ENCODE data around the gene ATG10.

The ATG10 gene

GRCh38 chr5:82197550-82197949 lies 225.7 kb downstream of the ATG10 start:
- Histone ChIP-seq H3K27ac (ENCODE audit: low read depth in 2 of 2, low read length in 2 of 2) (no peak overlapping the region), H3K9ac (ENCODE audit: low read depth in 1 of 2, low read length in 2 of 2) (no peak overlapping the region), H3K36me3 (ENCODE audit: control insufficient read depth in 2 of 2, insufficient read depth in 2 of 2, low read length in 2 of 2) (no peaks in the 10 kb centered on the region), H3K4me3 (ENCODE audit: low read length in 2 of 2) (no peak overlapping the region), H3K9me3 (ENCODE audit: control insufficient read depth in 2 of 2, low read length in 2 of 2) (no peaks in the 10 kb centered on the region), H3K4me1 (ENCODE audit: control insufficient read depth in 2 of 2, insufficient read depth in 2 of 2, low read length in 2 of 2) (no peaks in the 10 kb centered on the region), H3K27me3 (ENCODE audit: control insufficient read depth in 2 of 2, insufficient read depth in 2 of 2, low read length in 2 of 2) (no peaks in the 10 kb centered on the region)

DNA sequence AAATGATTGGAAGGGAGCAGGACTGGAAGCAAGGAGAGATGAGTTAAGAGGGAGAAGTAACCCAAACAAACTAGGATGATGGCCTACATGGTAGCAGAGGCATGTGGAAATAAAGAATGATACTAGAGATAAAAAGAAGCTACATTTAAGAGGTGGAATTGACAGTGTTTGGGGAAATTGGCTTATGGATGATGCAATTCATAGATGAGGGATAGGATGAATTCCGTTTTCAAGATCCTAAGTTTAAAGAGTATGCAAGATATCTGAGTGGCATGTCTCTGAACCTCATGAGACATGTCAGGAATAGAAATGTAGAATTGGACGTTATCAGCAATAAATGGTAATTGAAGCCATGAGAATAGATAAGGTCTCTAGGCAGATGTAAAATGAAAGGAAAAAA lies 232.7 kb downstream of the ATG10 start:
- H3K4me1 ChIP-seq (ENCODE audit: control insufficient read depth in 2 of 2, insufficient read depth in 2 of 2, low read length in 2 of 2), result no peaks in the 10 kb centered on the region
- H3K36me3 ChIP-seq (ENCODE audit: control insufficient read depth in 2 of 2, insufficient read depth in 2 of 2, low read length in 2 of 2), result no peaks in the 10 kb centered on the region
- no peak overlapping the region for H3K9ac ChIP-seq (ENCODE audit: low read depth in 1 of 2, low read length in 2 of 2)

DNA sequence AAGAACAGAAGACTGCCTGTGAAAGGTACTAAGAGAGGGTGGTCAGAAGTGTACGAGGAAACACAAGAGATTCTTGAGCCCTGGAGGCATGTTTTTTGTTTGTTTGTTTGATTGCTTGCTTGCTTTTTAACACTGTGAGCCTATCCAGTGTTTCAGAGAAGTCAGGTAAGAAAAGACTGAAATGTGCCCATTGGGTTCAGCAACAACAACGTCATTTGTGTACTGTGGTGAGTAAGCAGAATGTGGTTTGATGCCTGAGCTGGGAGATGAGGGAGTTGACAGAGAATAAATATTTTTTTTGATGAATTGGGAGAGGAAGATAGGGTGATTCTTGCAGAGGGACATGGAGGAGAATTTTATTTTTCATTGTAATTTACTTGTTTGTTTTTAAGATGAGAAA lies 233.2 kb downstream of the ATG10 start:
- H3K4me3 ChIP-seq (ENCODE audit: low read length in 2 of 2), result no peak overlapping the region
- no peak overlapping the region for H3K9ac ChIP-seq (ENCODE audit: low read depth in 1 of 2, low read length in 2 of 2)
- no peaks in the 10 kb centered on the region for H3K9me3 ChIP-seq (ENCODE audit: control insufficient read depth in 2 of 2, low read length in 2 of 2)
- no peaks in the 10 kb centered on the region for H3K27me3 ChIP-seq (ENCODE audit: control insufficient read depth in 2 of 2, insufficient read depth in 2 of 2, low read length in 2 of 2)
- H3K4me1 ChIP-seq (ENCODE audit: control insufficient read depth in 2 of 2, insufficient read depth in 2 of 2, low read length in 2 of 2), result no peaks in the 10 kb centered on the region
- H3K27ac ChIP-seq (ENCODE audit: low read depth in 2 of 2, low read length in 2 of 2), result no peak overlapping the region
- H3K36me3 ChIP-seq (ENCODE audit: control insufficient read depth in 2 of 2, insufficient read depth in 2 of 2, low read length in 2 of 2), result no peaks in the 10 kb centered on the region

More for the DNA sequence above, 232.7 kb downstream of the ATG10 start:
- Histone ChIP-seq H3K27ac (ENCODE audit: low read depth in 2 of 2, low read length in 2 of 2) (no peak overlapping the region), H3K9me3 (ENCODE audit: control insufficient read depth in 2 of 2, low read length in 2 of 2) (no peaks in the 10 kb centered on the region), H3K27me3 (ENCODE audit: control insufficient read depth in 2 of 2, insufficient read depth in 2 of 2, low read length in 2 of 2) (no peaks in the 10 kb centered on the region), H3K4me3 (ENCODE audit: low read length in 2 of 2) (no peak overlapping the region)

GRCh38 chr5:82208371-82208770 lies 236.5 kb downstream of the ATG10 start:
- no peaks in the 10 kb centered on the region for H3K4me1 ChIP-seq (ENCODE audit: control insufficient read depth in 2 of 2, insufficient read depth in 2 of 2, low read length in 2 of 2)
- H3K36me3 ChIP-seq (ENCODE audit: control insufficient read depth in 2 of 2, insufficient read depth in 2 of 2, low read length in 2 of 2), result no peaks in the 10 kb centered on the region
- H3K9me3 ChIP-seq (ENCODE audit: control insufficient read depth in 2 of 2, low read length in 2 of 2), result no peaks in the 10 kb centered on the region
- no peak overlapping the region for H3K27ac ChIP-seq (ENCODE audit: low read depth in 2 of 2, low read length in 2 of 2)
- H3K27me3 ChIP-seq (ENCODE audit: control insufficient read depth in 2 of 2, insufficient read depth in 2 of 2, low read length in 2 of 2), result no peaks in the 10 kb centered on the region
- no peak overlapping the region for H3K4me3 ChIP-seq (ENCODE audit: low read length in 2 of 2)
- no peak overlapping the region for H3K9ac ChIP-seq (ENCODE audit: low read depth in 1 of 2, low read length in 2 of 2)

- Histone ChIP-seq H3K4me3 (ENCODE audit: low read length in 2 of 2) (no peak overlapping the region), H3K4me1 (ENCODE audit: control insufficient read depth in 2 of 2, insufficient read depth in 2 of 2, low read length in 2 of 2) (no peaks in the 10 kb centered on the region), H3K27ac (ENCODE audit: low read depth in 2 of 2, low read length in 2 of 2) (no peak overlapping the region), H3K27me3 (ENCODE audit: control insufficient read depth in 2 of 2, insufficient read depth in 2 of 2, low read length in 2 of 2) (no peaks in the 10 kb centered on the region), H3K36me3 (ENCODE audit: control insufficient read depth in 2 of 2, insufficient read depth in 2 of 2, low read length in 2 of 2) (no peaks in the 10 kb centered on the region), H3K9me3 (ENCODE audit: control insufficient read depth in 2 of 2, low read length in 2 of 2) (no peaks in the 10 kb centered on the region), H3K9ac (ENCODE audit: low read depth in 1 of 2, low read length in 2 of 2) (no peak overlapping the region)
Observed at GRCh38 chr5:82211855-82212572, 240.2 kb downstream of the ATG10 start.

DNA sequence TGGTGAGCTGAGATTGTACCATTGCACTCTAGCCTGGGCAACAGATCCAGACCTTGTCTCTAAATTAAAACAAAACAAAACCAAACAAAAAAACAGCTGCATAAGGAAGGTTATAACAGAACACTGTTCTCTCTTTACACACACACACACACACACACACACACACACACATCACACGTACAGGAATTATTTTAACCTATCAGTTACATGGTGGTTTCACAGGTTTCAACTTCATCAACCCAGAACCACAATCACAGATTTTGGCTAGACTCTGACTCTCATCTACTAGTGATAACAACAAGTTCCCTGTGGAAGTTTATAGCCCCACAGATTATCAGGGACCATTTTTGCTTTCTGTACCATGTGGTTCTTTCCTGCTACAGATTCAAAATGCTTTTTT lies 246.1 kb downstream of the ATG10 start:
- H3K4me1 ChIP-seq (ENCODE audit: control insufficient read depth in 2 of 2, insufficient read depth in 2 of 2, low read length in 2 of 2), result no peaks in the 10 kb centered on the region
- no peaks in the 10 kb centered on the region for H3K36me3 ChIP-seq (ENCODE audit: control insufficient read depth in 2 of 2, insufficient read depth in 2 of 2, low read length in 2 of 2)
- H3K27ac ChIP-seq (ENCODE audit: low read depth in 2 of 2, low read length in 2 of 2), result no peak overlapping the region
- no peaks in the 10 kb centered on the region for H3K27me3 ChIP-seq (ENCODE audit: control insufficient read depth in 2 of 2, insufficient read depth in 2 of 2, low read length in 2 of 2)
- H3K9me3 ChIP-seq (ENCODE audit: control insufficient read depth in 2 of 2, low read length in 2 of 2), result no peaks in the 10 kb centered on the region
- no peak overlapping the region for H3K4me3 ChIP-seq (ENCODE audit: low read length in 2 of 2)
- no peak overlapping the region for H3K9ac ChIP-seq (ENCODE audit: low read depth in 1 of 2, low read length in 2 of 2)

DNA sequence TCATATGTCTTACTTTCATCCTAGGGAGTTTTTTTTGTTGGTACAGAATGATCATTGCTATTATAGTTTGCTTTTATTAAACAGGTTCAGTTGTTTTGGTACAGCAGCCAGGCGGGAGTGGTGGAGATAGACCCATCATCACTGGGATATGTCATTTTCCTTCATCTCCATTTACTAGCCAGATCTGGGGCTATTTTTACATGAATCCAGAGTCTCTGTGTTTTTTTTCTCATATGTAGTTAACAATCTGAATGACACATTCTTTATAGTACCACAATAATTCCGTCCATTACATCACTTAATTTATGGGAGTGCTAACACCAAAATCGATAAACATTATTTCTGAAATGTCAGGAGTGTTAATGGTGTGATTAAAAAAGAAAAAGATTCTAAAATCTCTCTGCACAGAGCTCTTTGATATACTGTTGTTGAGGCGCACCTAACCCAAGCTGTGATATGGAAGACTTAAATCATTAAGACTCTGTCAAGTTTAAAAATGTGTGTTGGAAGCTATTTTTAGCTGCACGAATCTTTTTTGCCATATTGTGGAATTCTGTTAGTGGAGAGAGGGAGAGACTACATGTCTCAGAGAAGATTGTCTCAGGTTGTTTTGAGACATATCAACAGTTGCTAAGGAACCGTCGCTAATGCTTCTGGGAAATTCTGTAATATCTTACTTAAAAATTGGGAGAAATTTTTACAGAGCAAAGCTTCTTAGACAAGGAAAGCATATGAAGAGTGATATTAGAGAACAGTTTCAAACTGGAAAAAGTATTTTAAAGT lies 246.7 kb downstream of the ATG10 start:
- H3K27me3 ChIP-seq (ENCODE audit: control insufficient read depth in 2 of 2, insufficient read depth in 2 of 2, low read length in 2 of 2), result no peaks in the 10 kb centered on the region
- no peak overlapping the region for H3K9ac ChIP-seq (ENCODE audit: low read depth in 1 of 2, low read length in 2 of 2)
- no peaks in the 10 kb centered on the region for H3K9me3 ChIP-seq (ENCODE audit: control insufficient read depth in 2 of 2, low read length in 2 of 2)
- no peak overlapping the region for H3K27ac ChIP-seq (ENCODE audit: low read depth in 2 of 2, low read length in 2 of 2)
- no peaks in the 10 kb centered on the region for H3K36me3 ChIP-seq (ENCODE audit: control insufficient read depth in 2 of 2, insufficient read depth in 2 of 2, low read length in 2 of 2)
- no peak overlapping the region for H3K4me3 ChIP-seq (ENCODE audit: low read length in 2 of 2)
- H3K4me1 ChIP-seq (ENCODE audit: control insufficient read depth in 2 of 2, insufficient read depth in 2 of 2, low read length in 2 of 2), result no peaks in the 10 kb centered on the region

DNA sequence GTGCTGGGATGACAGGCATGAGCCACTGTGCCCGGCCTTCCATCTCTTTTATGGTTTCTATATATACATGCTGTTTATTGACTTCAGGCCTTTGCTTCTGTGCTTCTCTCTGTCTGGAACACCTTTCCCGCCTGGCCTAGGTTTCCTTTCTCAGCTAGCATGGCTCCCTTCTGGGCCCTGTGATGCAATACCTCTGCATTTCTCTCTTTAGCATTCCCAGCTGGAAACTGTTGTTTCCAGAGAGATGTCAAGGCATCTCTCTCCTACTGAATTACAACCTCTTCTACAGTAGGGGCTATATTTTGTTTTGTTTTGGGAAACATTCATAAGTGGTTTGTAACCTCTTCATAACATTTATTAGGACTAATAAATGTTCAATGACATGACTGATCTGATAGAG lies 249.2 kb downstream of the ATG10 start:
- H3K36me3 ChIP-seq (ENCODE audit: control insufficient read depth in 2 of 2, insufficient read depth in 2 of 2, low read length in 2 of 2), result no peaks in the 10 kb centered on the region
- no peaks in the 10 kb centered on the region for H3K4me1 ChIP-seq (ENCODE audit: control insufficient read depth in 2 of 2, insufficient read depth in 2 of 2, low read length in 2 of 2)
- H3K27ac ChIP-seq (ENCODE audit: low read depth in 2 of 2, low read length in 2 of 2), result no peak overlapping the region
- no peaks in the 10 kb centered on the region for H3K9me3 ChIP-seq (ENCODE audit: control insufficient read depth in 2 of 2, low read length in 2 of 2)
- no peaks in the 10 kb centered on the region for H3K27me3 ChIP-seq (ENCODE audit: control insufficient read depth in 2 of 2, insufficient read depth in 2 of 2, low read length in 2 of 2)
- H3K4me3 ChIP-seq (ENCODE audit: low read length in 2 of 2), result no peak overlapping the region
- no peak overlapping the region for H3K9ac ChIP-seq (ENCODE audit: low read depth in 1 of 2, low read length in 2 of 2)

DNA sequence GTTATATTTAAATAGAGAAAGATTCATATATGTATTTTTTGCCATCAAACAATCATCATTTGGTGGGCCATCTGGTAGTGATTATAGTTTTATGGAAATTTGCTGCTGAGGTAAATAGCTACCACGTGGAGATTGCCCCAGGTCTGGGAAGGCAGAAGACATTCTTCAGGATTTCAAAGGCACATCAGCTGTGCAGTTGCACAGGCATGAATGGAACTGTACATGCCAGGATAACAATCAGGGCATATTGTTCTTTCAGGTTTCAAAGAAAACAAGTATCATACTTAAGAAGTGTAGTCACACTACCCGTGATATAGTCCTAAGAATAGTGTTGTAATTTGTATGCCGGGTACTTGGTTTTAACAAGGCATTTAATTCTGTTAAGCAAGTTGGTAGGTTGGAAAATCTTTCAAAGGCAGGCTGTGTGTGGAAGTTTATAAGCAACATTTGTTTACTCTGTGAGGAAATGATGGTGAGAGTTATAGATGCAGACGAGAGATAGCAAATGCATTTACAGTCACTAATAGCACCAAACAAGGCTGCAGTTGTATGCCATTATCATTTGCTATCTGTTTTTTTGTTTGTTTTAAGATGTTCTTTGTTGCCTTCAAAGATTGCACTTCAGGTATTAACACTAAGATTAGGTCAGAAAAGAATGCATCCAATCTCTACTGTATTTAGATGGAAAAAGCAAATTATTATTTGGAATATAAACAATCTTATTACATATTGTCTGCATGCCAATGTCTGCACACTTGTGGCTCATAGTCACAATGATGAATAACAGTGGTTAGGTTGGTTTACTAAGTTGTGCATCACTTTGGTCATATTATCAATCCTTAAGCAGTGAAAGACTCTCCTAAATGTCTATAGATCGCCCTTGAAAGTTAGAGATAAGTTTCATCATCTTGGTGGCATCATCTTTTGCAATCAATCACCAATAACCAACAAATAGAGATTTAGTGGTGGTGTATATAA lies 251.1 kb downstream of the ATG10 start:
- no peaks in the 10 kb centered on the region for H3K27me3 ChIP-seq (ENCODE audit: control insufficient read depth in 2 of 2, insufficient read depth in 2 of 2, low read length in 2 of 2)
- H3K4me1 ChIP-seq (ENCODE audit: control insufficient read depth in 2 of 2, insufficient read depth in 2 of 2, low read length in 2 of 2), result no peaks in the 10 kb centered on the region
- H3K27ac ChIP-seq (ENCODE audit: low read depth in 2 of 2, low read length in 2 of 2), result no peak overlapping the region
- no peak overlapping the region for H3K4me3 ChIP-seq (ENCODE audit: low read length in 2 of 2)
- H3K9ac ChIP-seq (ENCODE audit: low read depth in 1 of 2, low read length in 2 of 2), result no peak overlapping the region
- H3K36me3 ChIP-seq (ENCODE audit: control insufficient read depth in 2 of 2, insufficient read depth in 2 of 2, low read length in 2 of 2), result no peaks in the 10 kb centered on the region
- no peaks in the 10 kb centered on the region for H3K9me3 ChIP-seq (ENCODE audit: control insufficient read depth in 2 of 2, low read length in 2 of 2)

Data from mucosa of rectum (tissue), 2 donors.